Prostate gland (tissue), 2 donors: ENCODE measurements around the gene GALM. TPM values are rescaled to one million over a fixed set of nuclear protein-coding genes. Genes with fewer than 3 reads are reported as not detected.
A peak's percentile ranks its signal among the peaks of the same experiment; 100 is the strongest.

ENCODE experiments used
- DNase-seq: peaks from one replicate; pipeline ENCODE4 v3.0.0-alpha.2; 2019; ENCODE audit warnings: low spot score
- H3K27ac ChIP-seq, 2 donors: fragments of 200-600 bp; sonication (generic); 2 replicates each; pipeline ENCODE4 v1.5.1; 2017 to 2019
- H3K27me3 ChIP-seq: fragments of 200-600 bp; sonication (generic); replicated peaks from 2 replicates; pipeline ENCODE4 v1.5.1; 2019; ENCODE audit not compliant: insufficient read depth
- H3K36me3 ChIP-seq, 2 donors: fragments of 200-600 bp; sonication (generic); 1 replicate in 1 of 2; 2 replicates in 1 of 2; pipeline versions ENCODE4 v1.5.1 to v1.8.1; 2017 to 2019
- H3K4me1 ChIP-seq: fragments of 200-600 bp; sonication (generic); replicated peaks from 2 replicates; pipeline ENCODE4 v1.5.1; 2019
- H3K4me3 ChIP-seq, 2 donors: fragments of 200-600 bp; sonication (generic); 2 replicates each; pipeline ENCODE4 v1.5.1; 2017 to 2019
- H3K9me3 ChIP-seq: fragments of 200-600 bp; sonication (generic); 2 replicates; pipeline ENCODE4 v1.5.1; 2017
- CTCF ChIP-seq, 4 experiments: fragments of 200-600 bp in 2 of 4; fragments of 450-650 bp in 2 of 4; sonication (generic) in 2 of 4; IDR thresholded peaks; 1 replicate in 3 of 4; 2 replicates in 1 of 4; pipeline ENCODE4 v1.5.1; 2016 to 2019; ENCODE audit warnings: antibody characterized with exemption in 4 of 4, mild to moderate bottlenecking in 2 of 4, moderate library complexity in 2 of 4
- POLR2A ChIP-seq: fragments of 450-650 bp; IDR thresholded peaks from one replicate; pipeline ENCODE4 v1.6.1; 2016; ENCODE audit warnings: antibody characterized with exemption, mild to moderate bottlenecking
- POLR2AphosphoS5 ChIP-seq: sonication (generic); formaldehyde crosslinking; IDR thresholded peaks from one replicate; pipeline ENCODE4 v1.6.1; 2017; ENCODE audit warnings: antibody characterized with exemption
- WGBS: methylation state at CpG from one replicate; pipeline ENCODE4 v1.1.5; 2018; 5-methylcytosine and 5-hydroxymethylcytosine counted together
- intact Hi-C: fragments of 100-400 bp; cut with DNase I; formaldehyde crosslinking; loops from one replicate; pipeline ENCODE4 v1.14.2; 2022
- total RNA-seq, 2 donors: library from RNA; depleted of rRNA; stranded (reverse); fragments of >200 nt; gene quantifications; one replicate each; pipeline ENCODE4 v1.1.0, GENCODE V29; 2016

Gene GALM
- total RNA-seq, 2 donors from 2014 or later = 5.6 to 22.3 TPM

- Histone ChIP-seq H3K27ac (no peak overlapping the region), H3K27me3 (no peaks in the 10 kb centered on the region), H3K4me3 (no peak overlapping the region), H3K36me3 (no peaks in the 10 kb centered on the region), H3K9me3 (no peaks in the 10 kb centered on the region), H3K4me1 (no peaks in the 10 kb centered on the region)
- no peak for DNase-seq
- intact Hi-C loops = no loop called here
- no peak for TF ChIP-seq POLR2AphosphoS5
- no peak for TF ChIP-seq CTCF (IDR thresholded peaks at IDR 0.05)
- TF ChIP-seq POLR2A = no peak
- 85% methylated on average over 2 of the region's 2 CpGs for WGBS
These were observed 7.3 kb upstream of the GALM start for GRCh38 chr2:38658613-38659012.

- no peaks in the 10 kb centered on the region for H3K27me3 ChIP-seq
- H3K4me3 ChIP-seq = no peak overlapping the region
- intact Hi-C loops = no loop called here
- WGBS = 95% methylated on average over 2 of the region's 2 CpGs
- H3K36me3 ChIP-seq = no peaks in the 10 kb centered on the region
- no peak overlapping the region for H3K27ac ChIP-seq
- no peak for TF ChIP-seq CTCF (IDR thresholded peaks at IDR 0.05)
- no peak for TF ChIP-seq POLR2A
- no peak for TF ChIP-seq POLR2AphosphoS5
- no peaks in the 10 kb centered on the region for H3K4me1 ChIP-seq
- no peaks in the 10 kb centered on the region for H3K9me3 ChIP-seq
- no peak for DNase-seq
These were observed 6.8 kb upstream of the GALM start for GRCh38 chr2:38659115-38659514.

GRCh38 chr2:38660282-38660681 lies 5.6 kb upstream of the GALM start:
- Histone ChIP-seq H3K4me1 (no peaks in the 10 kb centered on the region), H3K27ac (no peak overlapping the region), H3K9me3 (no peaks in the 10 kb centered on the region), H3K36me3 (no peaks in the 10 kb centered on the region), H3K27me3 (no peaks in the 10 kb centered on the region), H3K4me3 (no peak overlapping the region)
- WGBS = 100% methylated on average over 3 of the region's 3 CpGs
- TF ChIP-seq POLR2AphosphoS5 = no peak
- TF ChIP-seq CTCF (IDR thresholded peaks at IDR 0.05) = no peak
- no peak for TF ChIP-seq POLR2A
- intact Hi-C loops = loop anchor here (10.0 kb wide), 1 partner anchor 65 kb away; no protein-coding TSS in a partner anchor
- no peak for DNase-seq

GRCh38 chr2:38661306-38661705 lies 4.6 kb upstream of the GALM start:
- H3K36me3 ChIP-seq = no peaks in the 10 kb centered on the region
- intact Hi-C loops = loop anchor here (10.0 kb wide), 1 partner anchor 63 kb away; no protein-coding TSS in a partner anchor
- H3K27me3 ChIP-seq = no peaks in the 10 kb centered on the region
- peak; percentile 15 for TF ChIP-seq POLR2AphosphoS5
- no peak for TF ChIP-seq POLR2A
- no peaks in the 10 kb centered on the region for H3K9me3 ChIP-seq
- H3K4me1 ChIP-seq = no peaks in the 10 kb centered on the region
- no peak overlapping the region for H3K4me3 ChIP-seq
- WGBS = 67% methylated on average over 3 of the region's 3 CpGs
- H3K27ac ChIP-seq = no peak overlapping the region
- DNase-seq = no peak

- Histone ChIP-seq H3K4me1 (no peaks in the 10 kb centered on the region), H3K9me3 (no peaks in the 10 kb centered on the region), H3K27ac (peak overlapping the region; percentile 49 to 60), H3K4me3 (peak overlapping the region; percentile 30 to 41), H3K36me3 (no peaks in the 10 kb centered on the region), H3K27me3 (no peaks in the 10 kb centered on the region)
- DNase-seq = no peak
- intact Hi-C loops = loop anchor here (2.0 to 10.0 kb wide), 2 partner anchors 58 to 64 kb away; partner anchors contain the start of gene HNRNPLL
- WGBS = 44% methylated on average over 4 of the region's 4 CpGs
- TF ChIP-seq POLR2A (no peak), POLR2AphosphoS5 (no peak), CTCF (IDR thresholded peaks at IDR 0.05) (no peak)
These were observed 619 bp downstream of the GALM start for GRCh38 chr2:38666556-38666910.
